GM18517 (cell line): Measurements from ENCODE around the gene CHST2.
"Not testable (repeated sequence)": the region's sequence is repeated elsewhere in the genome, so short reads cannot be mapped to it uniquely, and the experiment has no call there.

Experiments
- ATAC-seq: cut with Tn5 transposase; IDR thresholded peaks from one replicate; pipeline ENCODE4 v1.9.1; 2021; ENCODE audit warnings: mild to moderate bottlenecking, moderate library complexity; ENCODE audit not compliant: unreplicated experiment

The CHST2 gene

GRCh38 chr3:143119009-143119914 is at the start of gene CHST2:
Gene CHST2, plus strand, starts transcription at chr3:143119771. Its CDS starts 1,046 bp downstream, at chr3:143120817.
- peak; percentile 53 for ATAC-seq

- no peak for ATAC-seq
Measured at GRCh38 chr3:143070977-143071551, 48.5 kb upstream of the CHST2 start.

GRCh38 chr3:143071776-143072175 is 47.8 kb upstream of the CHST2 start:
- no peak for ATAC-seq

GRCh38 chr3:143072298-143073020 is 47.1 kb upstream of the CHST2 start:
- not testable (repeated sequence) for ATAC-seq

- not testable (repeated sequence) for ATAC-seq
Measured at GRCh38 chr3:143073541-143073940, 46.0 kb upstream of the CHST2 start.

- ATAC-seq, result not testable (repeated sequence)
Measured at GRCh38 chr3:143073983-143074382, 45.6 kb upstream of the CHST2 start.

- ATAC-seq, result no peak
Measured at GRCh38 chr3:143078883-143079282, 40.7 kb upstream of the CHST2 start.

GRCh38 chr3:143080196-143080595 is 39.4 kb upstream of the CHST2 start:
- ATAC-seq, result no peak

GRCh38 chr3:143081365-143081764 is 38.2 kb upstream of the CHST2 start:
- no peak for ATAC-seq

GRCh38 chr3:143081844-143082778 is 37.5 kb upstream of the CHST2 start:
- peak; percentile 89 for ATAC-seq

- no peak for ATAC-seq
Measured at GRCh38 chr3:143083781-143084180, 35.8 kb upstream of the CHST2 start.

- ATAC-seq, result peak; percentile 52
Measured at GRCh38 chr3:143084856-143085731, 34.5 kb upstream of the CHST2 start.

GRCh38 chr3:143088835-143089234 is 30.7 kb upstream of the CHST2 start:
- no peak for ATAC-seq

GRCh38 chr3:143089965-143090364 is 29.6 kb upstream of the CHST2 start:
- ATAC-seq, result no peak

GRCh38 chr3:143090486-143090885 is 29.1 kb upstream of the CHST2 start:
- no peak for ATAC-seq

GRCh38 chr3:143090976-143091837 is 28.4 kb upstream of the CHST2 start:
- no peak for ATAC-seq

- no peak for ATAC-seq
Measured at GRCh38 chr3:143092191-143092590, 27.4 kb upstream of the CHST2 start.

GRCh38 chr3:143095813-143096212 is 23.8 kb upstream of the CHST2 start:
- no peak for ATAC-seq
